Left forelimb (tissue), 1 donor: ENCODE measurements around the gene GKAP1.
"Not testable (repeated sequence)": the region's sequence is repeated elsewhere in the genome, so short reads cannot be mapped to it uniquely, and the experiment has no call there.

Source experiments
- DNase-seq: peaks from one replicate; pipeline ENCODE4 v3.0.0-alpha.2; 2018; ENCODE audit warnings: low spot score

The GKAP1 gene

DNA sequence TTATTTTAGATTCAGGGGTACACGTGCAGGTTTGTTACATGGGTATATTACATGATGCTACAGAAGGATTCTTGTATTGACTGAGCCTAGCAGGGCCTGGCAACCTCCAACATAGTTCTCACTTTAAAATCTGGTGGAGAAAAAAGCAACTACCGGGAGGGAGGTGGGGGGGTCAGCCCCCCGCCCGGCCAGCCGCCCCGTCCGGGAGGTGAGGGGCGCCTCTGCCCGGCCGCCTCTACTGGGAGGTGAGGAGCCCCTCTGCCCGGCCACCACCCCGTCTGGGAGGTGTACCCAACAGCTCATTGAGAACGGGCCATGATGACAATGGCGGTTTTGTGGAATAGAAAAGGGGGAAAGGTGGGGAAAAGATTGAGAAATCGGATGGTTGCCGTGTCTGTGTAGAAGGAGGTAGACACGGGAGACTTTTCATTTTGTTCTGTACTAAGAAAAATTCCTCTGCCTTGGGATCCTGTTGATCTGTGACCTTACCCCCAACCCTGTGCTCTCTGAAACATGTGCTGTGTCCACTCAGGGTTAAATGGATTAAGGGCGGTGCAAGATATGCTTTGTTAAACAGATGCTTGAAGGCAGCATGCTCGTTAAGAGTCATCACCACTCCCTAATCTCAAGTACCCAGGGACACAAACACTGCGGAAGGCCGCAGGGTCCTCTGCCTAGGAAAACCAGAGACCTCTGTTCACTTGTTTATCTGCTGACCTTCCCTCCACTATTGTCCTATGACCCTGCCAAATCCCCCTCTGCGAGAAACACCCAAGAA lies 88.8 kb downstream of the GKAP1 start:
- DNase-seq: not testable (repeated sequence)

DNA sequence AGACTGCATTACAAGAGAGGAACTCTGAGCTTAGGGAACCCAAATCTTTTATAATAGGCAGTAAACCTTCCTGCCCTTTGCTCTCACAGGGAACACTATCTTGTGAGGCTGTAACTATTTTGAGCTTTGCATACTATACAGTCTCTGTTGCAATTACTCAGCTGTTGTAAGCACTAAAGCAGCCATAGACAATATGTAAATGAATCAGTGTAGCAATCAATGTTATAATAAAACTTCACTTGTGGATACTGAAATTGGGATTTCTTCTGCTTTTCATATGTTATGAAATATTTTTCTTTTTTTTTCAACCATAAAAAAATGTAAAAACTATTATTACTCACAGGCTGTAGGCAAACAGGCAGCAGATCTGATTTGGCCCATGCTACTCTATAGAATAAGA lies 93.1 kb downstream of the GKAP1 start:
- no peak for DNase-seq

DNA sequence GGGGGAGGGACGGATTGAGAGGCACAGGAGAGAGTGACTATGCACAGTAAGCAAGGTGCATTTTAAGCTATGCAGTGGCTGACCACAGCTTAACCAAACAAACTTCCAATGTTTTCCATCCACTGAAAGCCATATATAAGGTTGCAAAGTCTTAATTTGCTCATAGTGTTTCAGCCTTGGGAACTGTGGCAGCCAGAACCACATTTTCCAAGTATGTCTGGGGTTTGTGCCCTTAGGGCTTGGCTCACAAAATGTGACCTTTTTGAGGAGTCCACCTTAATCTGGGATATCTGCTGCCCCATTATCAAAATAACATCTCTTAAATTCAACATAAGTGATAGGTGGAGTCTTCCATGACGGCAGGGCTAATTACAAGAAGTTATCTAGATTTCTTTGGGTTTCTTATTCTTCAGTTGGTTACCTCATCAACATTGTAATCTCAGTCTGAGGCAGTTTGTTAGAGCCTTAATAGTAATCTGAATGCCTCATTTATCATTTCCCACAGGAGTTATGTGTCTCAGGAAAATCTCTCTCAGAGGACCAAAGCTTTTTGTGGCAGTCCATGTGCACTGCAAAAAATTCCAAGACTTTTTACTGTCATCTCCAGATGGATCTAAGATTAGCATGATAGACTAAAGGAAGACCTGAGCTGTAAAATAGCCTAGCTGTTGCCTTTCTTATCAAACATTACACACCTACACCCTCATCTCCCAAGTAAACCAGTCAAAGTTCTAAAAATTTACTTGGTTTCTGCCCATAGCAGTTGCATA lies 94.7 kb downstream of the GKAP1 start:
- no peak for DNase-seq

DNA sequence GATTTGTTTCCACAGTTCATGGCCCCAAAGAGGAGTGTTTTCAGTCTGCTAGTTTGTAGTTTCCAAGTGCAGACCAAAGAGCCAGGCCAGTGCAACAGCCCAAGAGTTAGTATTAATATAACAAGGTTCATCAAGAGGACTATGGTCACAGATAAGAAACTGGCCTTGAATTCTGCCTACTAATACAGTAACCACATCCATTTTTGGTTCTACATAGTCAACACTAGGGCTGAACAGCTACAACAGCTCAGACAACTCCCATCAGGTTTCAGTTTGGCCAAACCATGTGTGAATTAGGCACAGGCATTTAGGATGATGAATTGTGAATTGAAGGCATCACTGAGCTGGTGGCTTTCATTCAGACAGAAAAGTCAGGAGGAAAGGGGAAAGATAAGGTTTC lies 96.1 kb downstream of the GKAP1 start:
- DNase-seq: no peak

DNA sequence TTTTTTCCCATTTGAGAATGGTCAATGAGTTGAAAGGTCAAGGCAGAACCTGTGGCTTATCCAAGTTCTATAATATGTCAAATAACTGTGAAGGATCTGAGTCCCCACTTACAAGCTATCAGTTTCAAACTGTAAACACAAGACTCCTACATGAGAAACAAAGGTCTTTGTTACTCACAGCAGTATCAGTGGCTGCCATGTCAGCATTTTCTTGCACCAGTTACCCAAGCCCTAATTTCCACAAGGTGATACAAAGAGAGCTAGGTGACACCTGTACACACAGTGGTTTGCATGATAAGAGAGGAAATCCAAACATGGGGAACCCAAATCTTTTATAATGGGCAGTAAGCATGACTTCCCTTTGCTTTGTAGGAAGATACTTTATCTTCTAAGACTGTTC lies 101.8 kb downstream of the GKAP1 start:
- no peak for DNase-seq

DNA sequence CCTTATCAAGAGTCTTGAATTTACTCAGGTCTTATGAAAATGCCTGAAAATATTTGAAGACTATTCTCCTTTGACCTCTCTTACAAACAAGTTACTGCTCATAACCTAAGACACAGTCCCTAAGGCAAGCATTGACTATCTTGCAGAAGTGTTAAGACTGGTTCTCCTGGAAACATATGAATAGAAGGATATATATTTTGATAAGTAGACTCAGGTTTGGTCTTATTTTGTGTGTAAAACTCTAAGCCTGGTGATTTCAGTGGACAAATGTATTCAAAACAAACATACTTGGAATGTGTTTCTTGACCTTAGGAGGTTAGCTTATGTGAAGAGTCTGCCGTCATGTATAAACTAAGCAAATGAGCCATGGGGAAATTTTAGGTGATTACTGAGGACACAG lies 102.3 kb downstream of the GKAP1 start:
- no peak for DNase-seq

DNA sequence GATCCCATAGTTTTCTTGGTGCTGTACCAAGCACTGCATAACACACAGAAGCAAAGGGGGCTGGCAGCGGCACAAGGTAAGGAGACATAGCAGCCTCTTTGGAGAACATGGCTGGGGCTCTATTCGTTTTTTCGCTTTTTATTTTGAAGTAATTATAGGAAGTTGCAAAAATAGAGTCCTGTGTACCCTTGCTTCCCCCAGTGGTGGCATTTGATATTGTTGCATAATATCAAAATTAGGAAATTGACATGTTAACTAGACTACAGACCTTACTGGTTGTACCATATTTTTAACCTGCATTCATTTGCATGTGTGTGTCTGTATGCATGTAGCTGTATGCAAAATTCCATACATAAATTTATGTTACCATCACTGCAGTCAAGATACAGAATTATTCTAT lies 103.2 kb downstream of the GKAP1 start:
- DNase-seq: no peak

DNA sequence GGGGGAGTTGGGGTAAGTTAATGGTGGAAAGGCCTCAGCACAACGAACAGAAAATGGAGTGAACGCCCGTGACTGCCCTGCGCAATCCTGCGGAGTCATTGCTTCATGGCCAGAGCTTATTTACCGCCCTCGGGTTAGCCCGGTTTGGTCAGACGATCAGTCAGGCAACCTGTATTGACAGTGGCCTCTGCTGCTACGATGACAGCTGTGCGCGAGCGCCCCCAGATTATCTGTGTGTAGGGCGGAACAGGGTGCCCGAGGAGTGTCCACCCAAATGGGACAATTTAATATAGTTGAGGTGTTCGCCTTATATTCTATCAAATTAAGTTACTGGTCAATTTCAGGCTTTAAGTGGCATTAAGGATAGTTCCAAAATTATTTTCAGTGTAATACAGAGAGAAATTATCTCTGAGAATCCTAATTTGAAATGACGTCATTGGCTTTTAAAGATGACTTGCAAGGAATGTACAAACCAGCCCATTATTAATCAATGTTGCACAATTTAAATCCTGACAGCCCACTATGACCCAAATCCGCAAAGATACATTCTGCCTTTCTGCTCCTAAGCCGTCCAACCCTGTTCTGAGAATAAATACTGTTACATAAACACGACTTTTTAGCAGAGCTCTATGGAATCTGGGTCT lies 108.9 kb downstream of the GKAP1 start:
- peak; percentile 73 for DNase-seq

DNA sequence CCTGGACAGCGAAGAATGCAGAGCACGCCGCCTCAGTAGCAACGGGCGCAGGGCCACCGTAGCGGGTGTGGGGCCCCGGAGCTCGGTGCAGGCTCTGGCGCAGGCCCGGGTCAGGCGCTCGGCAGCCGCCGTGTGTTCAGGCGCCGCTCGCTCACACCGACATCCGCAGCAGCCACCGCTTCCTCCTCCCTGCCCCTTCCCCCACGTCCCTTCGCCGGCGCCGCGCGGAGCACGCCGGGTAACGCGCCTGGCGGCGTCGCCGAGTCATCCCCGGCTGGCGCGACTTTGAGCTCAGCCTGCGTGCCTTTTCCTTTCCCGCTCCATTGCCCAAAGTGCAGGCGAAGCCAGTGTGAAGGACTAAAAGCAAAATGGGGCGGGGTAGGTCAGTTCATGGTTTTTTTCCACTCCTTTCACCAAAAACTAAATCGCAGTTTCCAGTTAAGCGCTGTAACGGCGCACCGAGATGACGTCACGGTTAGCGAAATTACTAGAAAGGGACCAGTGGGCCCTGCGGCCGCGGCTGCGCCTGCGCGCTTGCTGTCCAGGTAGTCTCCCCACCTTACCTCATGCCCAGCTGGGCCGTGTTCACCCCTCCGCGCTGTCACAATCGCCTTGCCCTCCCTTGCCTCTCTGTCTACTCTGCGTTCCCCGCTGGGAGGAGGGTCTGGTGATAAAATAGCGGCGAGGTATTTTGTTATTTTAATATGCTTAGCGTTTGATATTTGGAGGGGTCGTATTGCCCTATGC lies 109.6 kb downstream of the GKAP1 start, which contains the start of gene UBQLN1:
Gene UBQLN1, minus strand, starts transcription at position 191 of the 747 bp plus-strand sequence. CDS start 279 bp downstream, outside the sequence.
- peak; percentile 95 for DNase-seq

DNA sequence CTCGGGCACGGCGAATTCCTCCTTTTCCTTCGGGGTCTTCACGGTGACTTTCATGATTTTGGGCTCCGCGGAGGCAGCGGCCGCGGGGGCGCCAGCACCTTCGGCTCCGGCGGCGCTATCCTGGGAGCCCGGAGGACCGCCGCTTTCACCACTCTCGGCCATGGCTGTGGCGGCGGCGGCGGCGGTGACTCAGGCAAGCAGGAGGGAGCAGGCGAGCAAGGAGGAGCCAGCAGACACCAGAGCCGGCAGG lies 110.1 kb downstream of the GKAP1 start:
- DNase-seq: no peak

DNA sequence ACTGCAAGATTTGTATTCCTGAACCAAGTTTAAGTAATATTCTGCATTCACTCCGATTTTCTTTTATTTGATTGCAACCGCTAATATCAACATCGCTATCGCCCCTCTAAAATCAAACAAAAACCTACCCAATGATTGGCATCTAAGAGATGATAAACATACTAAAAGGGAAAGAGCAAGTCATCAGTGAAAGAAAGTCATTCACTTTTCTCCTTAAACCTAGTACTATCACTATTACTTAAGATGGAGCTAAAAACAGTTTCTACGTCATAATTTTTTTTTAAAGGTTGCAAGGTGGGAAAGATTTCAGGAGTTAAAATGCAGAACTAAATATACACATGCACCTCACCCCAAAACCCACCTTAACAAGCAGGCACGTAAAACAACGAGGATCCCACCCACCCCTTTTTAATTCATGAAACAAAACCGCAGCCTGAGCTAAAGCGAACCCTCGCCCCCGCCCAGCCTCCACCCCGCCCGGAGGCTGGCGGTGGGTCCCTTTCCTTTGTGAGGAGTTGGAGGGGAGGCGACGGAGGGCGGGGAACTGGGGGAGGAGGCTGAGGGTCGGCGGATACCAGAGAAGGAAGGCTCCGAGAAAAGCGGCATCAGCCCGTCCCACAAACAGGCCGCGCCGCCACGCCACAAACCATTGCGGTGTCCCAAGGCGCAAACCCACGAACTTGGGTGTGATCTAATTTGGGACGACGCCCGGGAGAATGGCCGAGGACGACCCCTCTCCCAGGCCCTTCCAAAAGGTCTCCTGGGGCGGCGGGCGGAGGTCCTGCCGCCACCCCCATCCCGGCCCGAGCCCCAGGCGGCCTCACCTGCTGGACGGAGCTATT lies 110.7 kb downstream of the GKAP1 start:
- peak; percentile 74 for DNase-seq

DNA sequence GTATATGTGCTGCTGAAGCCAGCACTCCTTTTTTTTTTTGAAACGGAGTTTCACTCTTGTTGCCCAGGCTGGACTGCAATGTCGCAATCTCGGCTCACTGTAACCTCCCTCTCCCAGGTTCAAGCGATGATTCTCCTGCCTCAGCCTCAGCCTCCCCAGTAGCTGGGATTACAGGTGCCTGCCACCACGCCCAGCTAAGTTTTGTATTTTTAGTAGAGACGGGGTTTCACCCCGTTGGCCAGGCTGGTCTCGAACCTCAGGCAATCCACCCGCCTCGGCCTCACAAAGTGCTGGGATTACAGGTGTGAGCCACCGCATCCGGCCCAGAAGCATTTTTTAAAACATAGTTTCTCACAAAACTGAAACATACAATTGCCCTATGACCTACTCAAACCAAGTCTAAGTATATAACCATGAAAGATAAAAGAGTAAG lies 112.3 kb downstream of the GKAP1 start:
- DNase-seq: not testable (repeated sequence)

DNA sequence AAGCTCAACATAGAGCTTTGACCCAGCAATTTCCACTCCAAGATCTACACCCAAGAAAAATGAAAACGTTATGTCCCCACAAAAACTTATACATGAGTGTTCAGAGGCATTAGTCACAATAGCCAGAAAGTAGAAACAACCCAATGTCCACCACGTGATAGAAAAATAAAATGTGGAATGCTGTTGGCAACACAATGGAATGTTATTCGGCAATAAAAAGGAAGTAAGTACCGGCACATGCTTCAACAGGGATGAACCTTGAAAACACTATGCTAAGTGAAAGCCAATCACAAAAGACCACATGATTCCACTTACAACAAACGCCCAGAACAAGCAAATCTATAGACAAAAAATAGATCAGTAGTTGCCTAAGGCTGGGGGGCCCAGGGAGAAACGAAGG lies 115.8 kb downstream of the GKAP1 start:
- DNase-seq: no peak

DNA sequence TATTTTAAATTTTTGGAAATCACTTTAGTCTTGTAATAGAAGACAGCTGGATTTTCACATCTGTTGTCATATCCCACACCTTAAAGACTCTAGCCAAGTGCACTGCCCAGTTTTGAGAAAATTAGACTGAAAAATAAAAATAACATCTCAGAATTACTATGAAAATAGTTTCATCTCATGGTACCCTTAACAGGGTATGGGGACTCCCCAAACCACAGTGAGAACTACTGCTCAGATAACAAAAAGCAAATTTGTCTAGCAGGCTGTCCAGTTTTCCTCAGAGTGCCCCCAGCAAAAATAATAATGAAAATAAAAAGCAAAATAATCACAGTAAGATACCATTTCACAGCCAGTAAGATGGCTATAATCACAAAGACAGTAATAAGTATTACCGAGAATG lies 116.3 kb downstream of the GKAP1 start:
- no peak for DNase-seq

DNA sequence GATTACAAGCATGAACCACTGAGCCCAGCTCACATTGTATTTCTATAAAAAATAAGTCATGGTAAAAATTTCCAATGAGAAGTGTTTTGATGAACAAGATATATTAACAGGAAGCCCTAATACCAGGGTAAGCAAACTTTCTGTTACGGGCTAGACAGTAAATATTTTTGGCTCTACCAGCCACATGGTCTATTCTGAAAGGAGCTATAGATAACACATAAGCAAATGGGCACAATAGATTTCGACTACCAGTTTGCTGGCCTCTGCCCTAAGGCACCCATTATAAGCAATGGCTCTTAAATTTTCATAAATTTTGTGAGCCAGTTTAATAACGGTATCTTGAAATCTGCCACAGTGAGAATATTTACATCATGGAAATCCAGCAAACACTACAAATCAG lies 118.0 kb downstream of the GKAP1 start:
- DNase-seq: no peak

DNA sequence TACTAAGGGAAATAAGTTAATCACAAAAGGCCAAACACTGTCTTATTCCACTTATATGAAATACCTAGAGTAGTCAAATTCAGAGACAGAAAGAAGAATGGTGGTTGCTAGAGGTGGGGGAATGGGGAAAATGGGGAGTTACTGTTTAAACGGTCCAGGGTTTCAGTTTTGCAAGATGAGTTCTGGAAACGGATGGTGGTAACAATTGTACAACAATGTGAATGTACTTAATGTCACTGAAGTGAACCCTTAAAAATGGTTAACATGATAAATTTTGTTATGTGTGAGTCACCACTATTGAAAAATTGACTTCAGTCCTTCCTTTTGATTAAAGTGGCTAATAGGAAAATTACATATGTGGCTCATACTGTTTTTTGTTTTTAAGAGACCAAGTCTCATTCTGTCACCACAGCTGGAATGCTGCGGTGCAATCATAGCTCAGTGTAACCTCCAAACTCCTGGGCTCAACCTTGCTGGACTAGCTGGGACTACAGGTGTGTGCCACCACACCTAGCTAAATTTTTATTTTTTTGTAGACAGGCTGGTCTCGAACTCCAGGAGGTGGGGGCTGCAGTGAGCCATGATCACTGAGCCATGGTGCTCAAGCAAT lies 118.5 kb downstream of the GKAP1 start:
- no peak for DNase-seq

DNA sequence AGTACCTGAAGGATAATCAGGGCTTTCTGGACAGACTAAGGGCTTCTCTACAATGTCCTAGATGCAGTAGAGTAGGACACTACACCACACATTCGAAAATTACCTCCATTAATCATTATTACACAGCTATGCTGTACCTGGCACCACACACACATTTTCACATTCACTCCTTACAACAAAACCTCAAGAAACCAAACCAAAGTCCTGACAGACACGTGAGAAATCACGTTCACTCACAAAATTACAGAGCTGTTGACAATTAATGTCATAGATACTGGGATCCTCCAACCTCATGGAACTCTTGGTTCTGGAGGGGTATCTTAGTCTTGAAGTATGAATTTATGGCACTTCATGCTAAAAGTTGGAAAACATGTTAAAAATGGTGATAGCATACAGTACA lies 126.1 kb downstream of the GKAP1 start:
- no peak for DNase-seq
